PC-3 (cell line): ENCODE results near the gene TTC39A.

ENCODE experiments used
- CTCF ChIP-seq: fragments of 300-600 bp; sonication (generic); conservative IDR thresholded peaks from 2 replicates; pipeline ENCODE4 v1.5.1; 2017; ENCODE audit warnings: antibody characterized with exemption, low read depth, mild to moderate bottlenecking, low read length
- EZH2 ChIP-seq: fragments of 300-600 bp; sonication (generic); IDR thresholded peaks from one replicate; pipeline ENCODE4 v1.6.1; 2017; ENCODE audit warnings: antibody characterized with exemption, mild to moderate bottlenecking, low read length; ENCODE audit not compliant: unreplicated experiment

- TF ChIP-seq CTCF, result no peak
- no peak for TF ChIP-seq EZH2
Observed at GRCh38 chr1:51249445-51249844, 80.9 kb downstream of the TTC39A start.
